RPMI8226 (cell line): ENCODE measurements around the gene DNM2.
"Not testable (repeated sequence)": the region's sequence is repeated elsewhere in the genome, so short reads cannot be mapped to it uniquely, and the experiment has no call there.

Experiments
- DNase-seq: peaks from one replicate; pipeline ENCODE4 v3.0.0-alpha.2; 2015

The DNM2 gene

DNA sequence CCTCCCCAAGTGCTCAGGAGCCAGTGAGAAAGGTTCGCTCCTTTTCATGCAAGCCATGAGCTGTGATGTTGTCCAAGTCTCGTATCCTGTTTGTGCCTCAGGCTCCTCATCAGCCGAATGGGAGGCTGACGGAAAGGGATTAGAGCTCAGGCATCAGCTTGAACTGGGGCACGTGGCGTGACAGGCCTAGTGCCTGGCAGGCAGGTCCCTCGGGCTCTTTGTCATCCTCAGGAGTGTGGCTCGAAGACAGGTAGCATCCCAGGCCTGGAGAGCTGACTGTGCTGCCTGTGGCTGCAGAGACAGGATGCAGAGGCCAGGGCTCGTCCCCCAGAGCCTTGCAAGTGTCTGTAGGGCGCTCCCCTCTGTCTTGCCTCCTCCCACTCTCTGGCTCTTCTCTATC is 38.5 kb downstream of the DNM2 start:
- DNase-seq, result no peak

DNA sequence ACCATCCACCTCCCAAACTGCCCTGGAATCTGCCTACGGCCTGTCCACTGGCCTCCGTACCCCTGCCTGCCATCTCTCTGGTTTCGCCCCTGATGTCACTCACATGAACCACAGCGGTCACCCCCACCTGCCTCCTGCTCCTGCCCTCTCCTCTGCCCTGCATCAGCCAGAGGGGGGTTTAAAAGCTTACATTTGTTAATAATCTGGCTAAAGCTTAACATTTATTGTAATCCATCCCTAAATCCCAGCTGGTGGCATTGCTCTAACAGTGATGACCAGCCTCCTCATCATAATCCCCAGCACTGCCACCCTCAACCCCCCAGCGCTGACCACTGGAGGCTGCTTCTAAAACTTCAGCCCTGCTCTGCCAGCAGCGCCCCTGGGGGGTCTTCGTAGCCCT is 38.9 kb downstream of the DNM2 start:
- DNase-seq, result no peak

DNA sequence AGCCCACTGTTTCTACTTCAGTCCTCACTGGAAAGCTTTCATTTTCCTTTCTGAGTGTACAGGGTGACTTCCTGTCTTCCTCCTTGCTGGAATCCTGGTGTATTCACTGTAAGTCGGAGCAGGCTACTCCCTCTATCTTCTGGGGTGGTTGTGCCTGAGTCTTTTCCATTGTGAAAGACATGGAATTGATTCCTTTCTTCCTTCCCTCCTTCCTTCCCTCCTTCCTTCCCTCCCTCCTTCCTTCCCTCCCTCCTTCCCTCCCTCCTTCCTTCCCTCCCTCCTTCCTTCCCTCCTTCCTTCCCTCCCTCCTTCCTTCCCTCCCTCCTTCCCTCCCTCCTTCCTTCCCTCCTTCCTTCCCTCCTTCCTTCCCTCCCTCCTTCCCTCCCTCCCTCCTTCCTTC is 40.2 kb downstream of the DNM2 start:
- DNase-seq, result not testable (repeated sequence)

DNA sequence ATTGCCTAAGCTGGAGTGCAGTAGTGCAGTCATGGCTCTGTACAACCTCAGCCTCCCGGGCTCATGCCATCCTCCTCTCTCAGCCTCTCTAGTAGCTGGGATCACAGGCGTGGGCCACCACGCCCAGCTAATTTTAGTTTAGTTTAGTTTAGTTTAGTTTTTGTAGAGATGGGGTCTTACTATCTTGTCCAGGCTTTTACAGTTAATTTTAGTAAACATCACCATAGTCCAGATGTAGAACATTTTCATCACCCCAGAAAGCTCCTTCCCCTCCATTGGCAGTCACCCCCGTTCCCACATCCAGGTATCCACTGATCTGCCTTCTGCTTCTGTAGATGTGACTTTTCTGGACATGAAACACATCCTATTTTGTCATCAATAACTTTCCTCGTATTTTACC is 41.1 kb downstream of the DNM2 start:
- DNase-seq, result no peak

DNA sequence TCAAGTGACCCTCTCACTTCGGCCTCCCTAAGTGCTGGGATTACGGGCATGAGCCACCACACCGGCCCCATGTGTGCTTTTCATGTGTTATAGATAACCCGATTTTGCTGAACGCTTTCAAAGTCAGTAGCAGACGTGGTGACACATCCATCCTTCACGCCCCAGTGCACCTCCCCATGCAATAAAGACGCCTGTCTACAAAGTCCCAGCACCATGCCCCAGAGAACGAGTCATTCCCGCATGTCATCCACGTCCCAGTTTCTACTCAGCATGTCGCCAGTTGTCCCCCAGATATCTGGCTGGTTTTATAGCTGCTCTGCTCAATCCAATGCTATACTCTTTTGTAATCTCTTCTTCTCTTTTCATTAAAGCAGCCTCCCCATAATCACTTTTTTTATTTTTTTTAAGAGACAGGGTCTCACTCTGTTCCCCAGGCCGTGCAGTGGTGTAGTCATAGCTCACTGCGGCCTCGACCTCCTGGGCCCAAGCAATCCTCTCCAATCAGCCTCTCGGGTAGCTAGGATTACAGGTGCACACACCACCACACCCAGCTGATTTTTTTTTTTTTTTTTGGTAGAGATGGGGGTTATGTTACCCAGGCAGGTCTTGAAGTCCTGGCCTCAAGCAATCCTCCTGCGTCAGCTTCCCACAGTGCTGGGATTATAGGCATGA is 42.5 kb downstream of the DNM2 start:
- no peak for DNase-seq

DNA sequence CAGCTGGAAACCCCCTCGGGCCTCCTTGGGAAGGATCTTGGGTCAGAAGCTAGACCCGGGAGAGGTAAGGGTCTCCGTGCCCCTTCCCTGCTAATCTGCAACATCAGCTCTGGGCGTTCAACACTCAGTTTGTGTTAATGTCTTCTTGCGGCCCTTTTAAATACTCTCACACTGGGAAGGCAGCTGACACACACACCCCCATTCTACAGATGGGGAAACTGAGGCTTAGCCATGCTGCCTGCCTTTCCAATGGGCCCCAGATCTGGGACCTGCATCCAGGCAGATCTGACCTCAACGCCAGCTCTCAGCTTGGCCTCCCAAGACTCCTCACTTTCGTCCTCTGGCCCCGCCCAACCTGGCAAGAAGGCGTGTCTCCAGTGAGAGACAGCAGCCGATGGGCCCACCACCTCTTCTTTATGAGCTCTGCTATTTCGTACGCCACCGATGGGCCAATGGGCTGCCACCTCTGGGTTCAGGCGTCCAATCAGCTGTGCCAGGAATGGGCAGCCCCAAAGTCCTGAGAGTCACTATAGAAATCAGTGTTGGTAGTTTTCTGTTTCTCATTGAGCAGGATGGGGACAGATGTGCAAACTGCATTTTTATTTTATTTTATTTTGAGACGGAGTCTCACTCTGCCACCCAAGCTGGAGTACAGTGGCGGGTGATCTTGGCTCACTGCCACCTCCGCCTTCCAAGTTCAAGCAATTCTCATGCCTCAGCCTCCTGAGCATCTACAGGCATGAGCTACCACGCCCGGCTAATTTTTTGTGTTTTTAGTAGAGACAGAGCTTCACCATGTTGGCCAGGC is 43.8 kb downstream of the DNM2 start:
- DNase-seq, result no peak

DNA sequence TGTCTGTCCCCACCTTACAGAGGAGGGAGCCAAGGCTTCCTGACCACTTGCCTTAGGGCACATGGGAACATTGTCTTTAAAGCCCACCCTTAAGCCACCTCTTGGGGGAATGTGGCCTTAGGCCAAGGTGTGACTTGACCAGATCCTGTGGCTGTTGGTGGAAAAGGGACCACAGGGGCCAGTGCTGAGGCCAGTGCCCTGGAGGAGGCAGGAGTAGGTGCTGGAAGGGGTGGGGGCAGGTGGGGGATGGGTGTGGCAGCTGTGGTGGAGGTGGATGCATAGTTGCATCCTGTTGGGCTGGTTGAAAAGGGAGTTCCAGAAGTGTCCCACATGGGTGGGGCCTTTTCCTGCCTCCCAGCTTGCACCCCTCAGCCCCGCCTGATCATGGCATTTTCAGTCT is 44.8 kb downstream of the DNM2 start:
- no peak for DNase-seq

DNA sequence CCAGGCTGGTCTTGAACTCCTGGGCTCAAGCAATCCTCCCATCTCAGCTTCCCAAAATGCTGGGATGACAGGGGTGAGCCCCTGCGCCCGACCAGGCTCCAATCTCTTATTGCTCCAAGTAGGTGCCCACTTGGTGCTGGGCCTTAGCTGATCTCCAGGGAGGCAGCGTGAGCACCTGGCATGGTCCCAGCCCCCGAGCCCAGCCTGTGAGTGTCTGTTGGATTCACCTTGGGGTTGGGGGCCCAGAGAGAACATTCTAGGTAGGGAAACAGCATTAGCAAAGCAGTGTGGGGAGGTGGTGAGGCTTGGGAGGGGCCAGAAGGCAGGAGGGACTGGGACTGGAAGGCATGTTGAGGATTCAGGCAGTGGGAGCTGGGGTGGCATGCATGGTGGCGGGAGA is 45.5 kb downstream of the DNM2 start:
- no peak for DNase-seq

DNA sequence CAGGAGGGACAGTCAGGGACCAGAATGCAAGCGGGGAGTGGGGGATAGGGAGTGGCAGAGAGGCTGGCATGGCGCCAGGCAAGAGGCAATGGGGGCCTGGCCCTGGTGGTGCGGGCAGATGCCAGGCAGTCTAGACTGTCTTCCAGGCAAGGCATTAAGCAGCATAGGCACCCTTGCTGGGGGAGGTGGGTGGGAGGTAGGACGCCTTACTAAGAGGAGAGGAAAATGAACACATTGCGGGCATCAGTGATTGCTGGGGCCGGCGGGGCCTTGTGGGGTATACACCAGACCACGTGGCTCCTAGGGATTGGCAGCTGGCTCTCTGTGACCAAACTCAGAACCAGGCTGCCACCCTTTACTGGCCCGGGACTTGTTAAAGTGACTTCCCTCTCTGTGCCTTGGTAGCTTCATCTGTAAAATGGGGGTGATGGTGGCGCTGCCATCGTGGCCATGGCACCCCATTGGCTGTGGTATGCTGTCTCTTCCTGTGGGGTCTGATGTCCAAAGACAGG is 46.0 kb downstream of the DNM2 start:
- no peak for DNase-seq

DNA sequence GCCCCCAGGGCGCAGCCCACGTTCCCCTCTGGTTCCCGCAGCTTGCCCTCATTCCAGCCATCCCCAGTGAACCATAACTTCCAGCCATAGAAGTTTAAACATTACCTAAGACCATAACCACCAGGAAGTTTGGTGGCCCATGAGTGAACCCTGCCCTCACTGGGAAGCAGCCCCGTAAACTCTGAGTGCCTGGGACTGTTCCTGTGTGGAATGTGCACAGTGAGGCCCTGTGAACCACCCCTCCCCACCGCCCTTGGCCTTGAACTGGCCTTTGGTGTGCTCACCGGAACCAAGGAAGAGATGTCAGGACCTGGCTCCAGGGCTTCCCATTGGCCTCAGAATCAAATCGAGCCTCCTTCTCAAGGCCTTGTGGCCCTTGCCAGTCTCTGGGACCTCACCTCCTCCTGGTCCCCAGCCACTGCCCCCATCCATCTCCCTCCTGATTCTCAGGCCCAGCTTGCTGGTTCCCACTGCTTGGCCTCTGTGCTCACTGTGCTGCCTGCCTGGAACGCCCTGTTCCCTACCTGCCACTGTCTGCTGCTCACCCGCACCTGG is 46.5 kb downstream of the DNM2 start:
- no peak for DNase-seq

DNA sequence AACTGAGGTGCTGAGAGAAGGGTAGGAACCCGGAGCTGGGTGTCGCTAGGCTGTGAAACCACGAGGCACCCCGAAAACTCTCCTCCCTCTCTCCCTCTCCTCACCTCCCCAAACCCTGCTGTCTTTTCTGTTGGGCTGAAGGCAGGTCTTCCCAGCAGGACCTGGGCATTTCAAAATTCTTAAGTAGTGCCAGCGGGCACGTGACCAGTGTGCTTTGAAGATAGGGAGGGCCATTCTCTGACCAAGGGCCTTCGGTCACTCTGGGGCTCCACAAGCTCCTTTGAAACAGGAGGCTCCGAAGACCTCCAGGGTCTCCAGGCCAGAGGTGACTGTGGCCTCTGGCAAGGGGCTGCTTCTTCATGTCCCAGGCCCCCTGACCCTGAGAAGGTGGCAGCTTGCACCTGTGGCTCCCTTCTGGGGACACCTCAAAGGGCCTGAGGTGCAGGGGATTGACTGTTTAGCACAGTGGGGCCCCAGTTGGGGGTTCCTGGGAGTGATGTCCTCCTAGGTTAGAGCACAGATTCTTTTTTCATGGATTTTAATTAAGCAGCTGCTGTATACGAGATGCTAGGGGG is 48.3 kb downstream of the DNM2 start:
- no peak for DNase-seq

DNA sequence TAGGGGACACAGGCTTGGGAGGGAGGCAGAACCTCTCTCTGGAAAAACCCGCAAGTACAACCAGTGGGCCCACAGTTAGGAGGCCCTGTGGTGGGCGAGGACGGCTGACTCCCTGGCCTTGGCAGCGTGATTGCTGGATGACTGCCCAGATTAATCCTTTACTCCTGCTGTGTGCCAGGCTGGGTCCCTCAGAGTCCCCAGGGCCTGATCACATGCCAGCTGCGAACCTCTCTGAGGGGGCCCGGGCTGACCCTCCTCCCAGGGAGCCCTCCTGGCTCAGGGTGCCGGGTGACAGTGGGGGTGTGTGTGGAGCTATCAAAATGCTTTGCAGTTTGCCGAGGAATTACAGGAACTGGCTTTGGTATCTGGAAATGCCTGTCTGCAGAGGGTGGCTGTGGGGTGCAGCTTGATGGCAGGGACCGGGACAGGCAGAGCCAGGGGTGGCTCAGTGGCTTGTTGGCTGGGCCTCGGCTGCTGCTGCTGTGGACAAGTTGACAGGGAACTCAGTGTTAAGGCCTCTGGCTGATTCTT is 48.9 kb downstream of the DNM2 start:
- DNase-seq, result no peak

DNA sequence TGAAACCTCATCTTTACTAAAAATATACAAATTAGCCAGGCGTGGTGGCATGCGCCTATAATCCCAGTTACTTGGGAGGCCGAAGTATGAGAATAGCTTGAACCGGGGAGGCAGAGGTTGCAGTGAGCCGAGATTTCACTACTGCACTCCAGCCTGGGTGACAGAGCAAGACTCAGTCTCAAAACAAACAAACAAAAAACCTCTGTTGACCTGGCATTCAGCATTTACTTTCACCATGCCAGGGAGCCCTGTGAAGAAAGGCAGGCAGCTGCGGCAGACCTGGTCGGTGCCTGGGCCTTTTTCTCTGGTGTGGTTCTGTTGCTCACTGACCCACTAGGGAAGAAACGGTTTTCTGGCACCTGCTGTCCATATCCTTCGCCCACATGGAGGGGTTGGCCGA is 49.8 kb downstream of the DNM2 start:
- no peak for DNase-seq

DNA sequence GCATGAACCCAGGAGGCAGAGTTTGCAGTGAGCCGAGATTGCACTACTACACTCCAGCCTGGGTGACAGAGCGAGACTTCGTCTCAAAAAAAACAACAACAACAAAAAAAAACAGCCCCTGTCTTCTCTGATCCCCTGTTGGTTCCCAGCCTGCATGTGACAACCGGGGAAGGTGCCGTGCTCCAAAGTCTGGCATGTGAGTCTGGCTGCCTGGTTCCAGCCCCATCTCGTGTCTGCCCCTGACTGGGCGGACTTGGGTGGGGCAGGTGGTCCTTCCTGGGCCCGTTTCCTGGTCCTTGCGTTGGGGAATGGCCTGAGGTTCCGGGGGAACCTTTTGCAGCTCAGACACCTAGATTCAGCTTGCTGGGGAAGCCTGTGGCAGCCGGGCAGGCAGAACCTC is 50.5 kb downstream of the DNM2 start:
- DNase-seq, result no peak

DNA sequence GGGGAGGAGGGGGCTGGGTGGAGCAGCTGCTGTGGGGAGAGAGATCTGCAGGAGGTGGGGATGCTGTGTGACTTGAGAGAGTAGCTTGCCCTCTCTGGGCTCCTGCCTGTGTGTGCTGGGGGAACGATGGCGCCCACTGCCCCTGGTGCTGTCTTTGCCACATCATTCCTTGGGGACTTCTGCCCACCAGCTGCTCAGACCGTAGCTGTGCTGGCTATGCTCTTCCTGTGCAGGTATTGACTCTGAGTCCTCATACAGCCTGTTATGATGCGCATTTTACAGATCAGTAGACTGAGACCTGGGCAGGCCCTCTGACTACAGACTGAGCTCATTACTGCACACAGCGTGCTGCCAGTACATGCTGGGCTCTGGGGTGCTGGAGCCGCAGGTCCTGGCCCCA is 51.1 kb downstream of the DNM2 start:
- DNase-seq, result no peak

DNA sequence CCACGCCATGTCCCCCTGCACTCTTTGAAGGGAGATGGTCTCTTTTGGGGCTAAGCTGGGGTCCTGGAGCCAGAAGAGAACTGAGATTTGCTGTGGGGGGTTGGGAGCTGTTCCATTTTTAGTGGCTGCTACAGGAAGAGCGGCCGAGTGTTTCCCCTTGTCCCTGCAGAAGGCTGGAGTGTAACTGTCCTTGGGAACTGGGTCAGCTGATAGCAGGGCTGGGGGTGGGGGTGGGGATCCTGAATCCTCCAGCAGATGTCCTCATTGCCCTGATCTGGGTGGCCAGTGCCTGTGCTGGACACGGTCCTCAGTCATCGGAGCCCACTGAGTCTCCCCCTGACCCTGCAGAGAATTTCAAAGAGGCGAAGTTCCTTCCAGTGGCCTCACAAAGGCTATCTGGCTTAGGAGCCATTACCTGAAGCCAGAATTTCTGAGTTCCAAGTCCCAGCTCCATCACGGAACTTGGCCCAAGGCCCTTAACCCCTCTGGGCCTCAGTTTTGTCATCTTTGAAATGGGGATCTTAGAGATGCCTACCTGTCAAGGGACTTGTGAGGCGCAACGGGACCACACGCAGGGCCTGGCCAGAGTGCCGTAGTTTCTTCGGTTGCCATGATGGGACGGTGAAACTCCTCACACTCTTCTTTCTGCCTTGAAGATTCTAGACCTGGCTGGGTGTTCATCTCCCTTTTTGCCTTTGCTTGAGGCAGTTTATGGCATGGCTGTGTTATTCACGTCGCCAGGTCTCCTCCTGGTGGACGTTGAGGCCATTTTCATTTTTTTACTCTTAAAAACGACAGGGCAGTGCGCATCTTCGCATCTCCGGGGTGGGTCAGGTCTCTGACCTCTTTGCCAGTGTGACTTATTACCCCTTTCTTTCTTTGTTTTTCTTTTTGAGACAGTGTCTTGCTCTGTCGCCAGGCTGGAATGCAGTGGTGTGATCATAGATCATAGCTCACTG is 51.9 kb downstream of the DNM2 start:
- no peak for DNase-seq

DNA sequence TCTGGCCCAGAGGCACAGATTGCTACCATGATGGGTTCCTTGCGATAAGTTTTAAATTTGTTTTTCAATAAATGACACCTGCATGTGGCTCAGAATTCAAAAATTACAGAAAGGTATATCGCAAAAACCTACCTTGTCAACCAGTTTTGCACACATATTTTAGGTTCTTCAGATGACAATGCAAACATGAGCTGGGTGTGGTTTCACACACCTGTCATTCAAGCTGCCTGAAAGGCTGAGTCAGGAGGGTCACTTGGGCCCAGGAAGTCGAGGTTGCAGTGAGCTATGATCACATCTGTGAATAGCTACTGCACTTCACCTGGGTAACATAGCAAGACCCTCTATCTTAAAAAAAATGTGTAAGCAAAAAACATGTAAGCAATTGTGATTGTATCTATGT is 56.1 kb downstream of the DNM2 start:
- DNase-seq, result no peak

DNA sequence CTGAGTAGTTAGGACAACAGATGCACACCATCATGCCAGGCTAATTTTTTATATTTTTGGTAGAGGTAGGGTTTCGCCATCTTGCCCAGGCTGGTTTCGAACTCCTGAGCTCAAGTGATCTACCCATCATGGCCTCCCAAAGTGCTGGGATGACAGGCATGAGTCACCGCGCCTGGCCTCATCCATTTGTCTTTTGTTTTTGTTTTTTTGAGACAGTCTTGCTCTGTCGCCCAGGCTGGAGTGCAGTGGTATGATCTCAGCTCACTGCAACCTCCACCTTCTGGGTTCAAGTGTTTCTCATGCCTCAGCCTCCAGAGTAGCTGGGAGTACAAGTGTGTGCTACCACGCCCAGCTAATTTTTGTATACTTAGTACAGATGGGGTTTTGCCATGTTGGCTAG is 57.0 kb downstream of the DNM2 start:
- no peak for DNase-seq

DNA sequence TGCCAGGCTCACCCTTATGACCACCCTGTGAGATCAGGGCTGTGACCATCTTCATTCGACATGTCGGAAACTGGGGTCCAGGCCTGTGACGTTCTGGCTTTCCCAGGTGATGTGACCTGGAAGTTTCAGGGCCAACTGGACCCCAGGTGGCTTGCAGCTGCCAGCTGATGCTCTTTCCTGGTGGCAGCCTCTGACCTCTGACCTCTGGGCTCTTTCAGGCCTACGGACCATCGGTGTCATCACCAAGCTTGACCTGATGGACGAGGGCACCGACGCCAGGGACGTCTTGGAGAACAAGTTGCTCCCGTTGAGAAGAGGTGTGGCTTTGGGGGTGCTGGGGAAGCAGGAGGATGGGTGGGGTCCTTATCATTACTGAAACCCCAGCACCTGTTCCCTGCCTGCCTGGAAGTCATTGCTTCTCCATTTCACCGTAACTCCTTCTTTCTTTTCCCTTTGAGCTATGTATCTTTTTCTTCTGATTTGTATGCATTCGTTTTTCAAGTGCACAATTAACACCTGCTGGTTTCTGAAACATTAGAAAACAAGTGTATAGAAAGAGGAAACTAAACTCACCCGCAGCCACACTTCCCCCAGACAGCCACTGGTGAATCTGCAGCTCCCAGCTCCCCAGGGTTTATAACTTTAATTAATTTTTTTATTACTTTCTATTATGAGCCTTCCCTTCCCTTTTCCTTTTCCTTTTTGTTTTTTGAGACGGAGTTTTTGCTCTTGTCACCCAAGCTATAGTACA is 59.2 kb downstream of the DNM2 start:
- no peak for DNase-seq

DNA sequence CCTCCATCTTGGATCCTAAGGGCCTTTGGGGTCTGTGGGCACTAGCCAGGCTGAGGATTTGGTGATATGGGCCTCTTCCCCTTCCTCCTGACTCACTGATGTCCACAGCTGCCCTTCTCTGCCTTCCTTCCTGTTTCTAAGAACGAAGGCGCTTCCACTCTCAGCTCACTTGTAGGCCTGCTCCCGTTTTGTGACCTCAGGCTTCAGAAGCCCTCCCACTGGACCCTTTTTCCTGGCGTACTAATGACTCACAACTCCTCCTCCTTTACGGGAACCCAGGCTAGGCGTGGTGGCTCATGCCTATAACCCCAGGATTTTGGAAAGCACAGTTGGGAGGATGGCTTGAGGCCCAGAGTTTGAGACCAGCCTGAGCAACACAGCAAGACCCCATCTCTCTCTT is 62.5 kb downstream of the DNM2 start:
- no peak for DNase-seq

DNA sequence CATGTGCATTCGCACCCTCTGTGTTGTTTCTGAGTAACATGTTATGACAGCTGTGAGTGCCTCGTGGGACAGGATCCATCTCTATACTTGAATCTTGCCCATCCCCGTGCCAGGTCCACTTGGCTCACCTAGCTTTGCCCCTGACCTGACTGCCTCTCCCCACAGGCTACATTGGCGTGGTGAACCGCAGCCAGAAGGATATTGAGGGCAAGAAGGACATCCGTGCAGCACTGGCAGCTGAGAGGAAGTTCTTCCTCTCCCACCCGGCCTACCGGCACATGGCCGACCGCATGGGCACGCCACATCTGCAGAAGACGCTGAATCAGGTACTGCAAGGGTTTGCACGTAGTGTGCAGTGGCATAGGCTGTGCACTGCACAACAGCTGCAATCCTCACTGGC is 64.9 kb downstream of the DNM2 start:
- DNase-seq, result no peak

DNA sequence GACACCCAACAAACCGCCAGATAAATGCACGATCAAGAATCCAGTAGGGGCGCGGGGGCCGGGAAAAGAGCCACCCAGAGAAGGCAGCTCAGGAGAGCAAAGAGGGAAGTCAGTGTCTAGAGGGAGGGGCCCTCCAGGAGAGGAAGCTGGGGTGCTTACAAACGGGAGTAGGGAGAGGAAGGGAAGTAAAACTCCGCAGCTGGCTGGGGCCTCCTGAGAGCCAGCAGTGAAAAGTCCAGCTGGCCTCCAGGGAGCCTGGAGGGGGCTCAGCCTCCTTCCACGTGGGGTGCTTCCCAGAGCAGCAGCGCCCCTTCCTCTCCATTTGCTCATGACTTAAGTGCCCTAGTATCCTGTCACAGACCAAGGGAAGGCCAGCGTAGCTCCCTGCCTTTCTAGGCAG is 66.4 kb downstream of the DNM2 start:
- DNase-seq, result no peak
